GM12891 (cell line): Measurements from ENCODE around the gene GRK6.
A peak's percentile ranks its signal among the peaks of the same experiment; 100 is the strongest.

ENCODE experiments used
- DNase-seq: peaks from one replicate; pipeline ENCODE4 v3.0.0; 2011; ENCODE audit warnings: low spot score; ENCODE audit not compliant: insufficient read length
- FAIRE-seq: peaks from 2 replicates; lab custom pipeline; 2011; peaks lifted over from hg19 to GRCh38; lab: Jason Lieb, UNC
- PAX5 ChIP-seq: IDR thresholded peaks from 2 replicates; pipeline ENCODE4 v1.6.1; 2011; ENCODE audit warnings: low read length, moderate library complexity, mild to moderate bottlenecking; ENCODE audit not compliant: insufficient read depth, severe bottlenecking
- POLR2A ChIP-seq: IDR thresholded peaks from 2 replicates; pipeline ENCODE4 v1.6.1; 2011; ENCODE audit warnings: low read depth, low read length, control low read depth
- POLR2AphosphoS5 ChIP-seq: IDR thresholded peaks from 2 replicates; pipeline ENCODE4 v1.6.1; 2011; ENCODE audit warnings: low read depth, low read length, control low read depth
- POU2F2 ChIP-seq: IDR thresholded peaks from 2 replicates; pipeline ENCODE4 v1.6.1; 2011; ENCODE audit warnings: low read depth, mild to moderate bottlenecking, control low read depth, low read length, moderate library complexity
- SPI1 ChIP-seq: IDR thresholded peaks from 2 replicates; pipeline ENCODE4 v1.6.1; 2011; ENCODE audit warnings: low read depth, low read length, control low read depth
- TAF1 ChIP-seq: IDR thresholded peaks from 2 replicates; pipeline ENCODE4 v1.6.1; 2011; ENCODE audit warnings: low read depth, low read length, control low read depth

GRK6 gene

DNA sequence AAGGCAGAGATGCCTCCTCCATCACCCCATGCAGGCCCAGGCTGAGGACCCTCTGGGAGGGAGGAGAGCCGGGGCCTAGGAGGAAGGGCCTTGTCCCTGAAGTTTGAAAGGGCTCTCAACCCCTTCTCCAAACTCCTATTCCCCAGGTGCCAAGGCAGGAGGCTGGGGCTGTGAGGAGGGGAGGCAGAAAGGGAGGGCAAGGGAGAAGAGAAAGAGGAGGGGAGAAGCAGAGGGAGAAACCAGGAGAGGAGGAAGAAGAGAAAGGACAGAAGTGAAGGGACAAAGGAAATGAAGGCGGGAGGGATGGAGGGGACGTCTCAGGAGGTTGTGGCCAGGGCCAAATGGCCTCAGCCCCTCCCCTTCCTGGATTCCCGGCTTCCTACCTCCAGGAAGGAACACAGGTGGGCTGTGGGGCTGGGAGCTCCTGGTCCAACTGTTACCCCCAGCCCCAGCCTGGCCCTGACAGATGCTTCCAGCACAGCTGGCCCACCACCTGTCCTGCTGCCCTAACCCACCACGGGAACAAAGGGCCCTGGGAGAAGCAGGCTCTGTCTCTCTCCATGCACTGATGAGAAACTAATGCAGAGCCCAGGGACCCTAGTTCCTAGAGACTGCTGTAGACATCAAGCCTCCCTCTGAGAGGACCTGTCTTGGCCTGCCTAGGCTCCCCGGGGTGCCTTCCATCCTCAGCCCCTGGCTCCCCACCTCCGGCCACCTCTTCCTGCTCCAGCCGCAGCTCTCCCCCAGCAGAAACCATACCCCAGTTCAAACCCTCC lies 43.5 kb downstream of the GRK6 start:
- no peak for TF ChIP-seq POLR2A
- no peak for TF ChIP-seq POU2F2
- no peak for TF ChIP-seq SPI1
- TF ChIP-seq TAF1 = no peak
- no peak for TF ChIP-seq PAX5
- no peak for TF ChIP-seq POLR2AphosphoS5
- DNase-seq (no peak), FAIRE-seq (no peak)

DNA sequence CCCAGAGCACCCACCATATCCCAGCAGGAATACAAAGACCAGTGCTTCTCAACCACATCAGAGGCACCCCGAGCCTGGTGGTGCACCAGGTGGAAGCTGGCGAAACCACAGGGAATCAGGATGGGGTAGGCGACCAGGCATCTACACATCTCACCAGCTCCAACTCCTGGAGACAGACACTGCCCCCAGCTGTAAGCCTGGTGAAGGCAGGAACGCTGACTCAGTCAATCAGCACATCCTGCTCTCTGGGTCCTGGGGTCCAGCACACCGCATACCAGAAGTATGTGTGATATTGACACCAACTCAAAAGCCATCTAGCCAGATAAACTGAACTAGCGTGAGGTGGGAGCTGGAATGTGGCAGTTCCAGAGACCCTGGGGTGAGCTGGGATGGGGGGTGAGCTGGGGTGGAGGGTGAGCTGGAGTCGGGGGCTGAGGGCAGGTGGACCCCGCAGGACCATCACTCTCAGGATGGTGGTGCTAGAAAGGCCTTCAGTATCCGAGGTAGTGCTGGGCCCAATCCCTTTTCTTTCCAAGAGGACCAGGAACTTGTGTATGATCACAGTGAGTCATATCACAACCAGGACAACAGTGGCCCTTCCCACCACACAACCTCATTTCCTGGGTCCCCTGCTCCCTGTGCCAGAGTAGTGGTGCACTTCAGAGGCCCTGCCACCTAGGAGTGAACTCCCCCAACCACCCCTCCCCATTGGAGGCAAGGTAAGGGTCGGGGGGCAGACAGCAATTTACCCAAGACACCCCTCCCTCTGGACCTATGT lies 44.5 kb downstream of the GRK6 start:
- FAIRE-seq = peak; percentile 70
- no peak for DNase-seq
- TF ChIP-seq POU2F2 = no peak
- no peak for TF ChIP-seq POLR2A
- TF ChIP-seq TAF1 = no peak
- no peak for TF ChIP-seq PAX5
- TF ChIP-seq POLR2AphosphoS5 = no peak
- no peak for TF ChIP-seq SPI1

DNA sequence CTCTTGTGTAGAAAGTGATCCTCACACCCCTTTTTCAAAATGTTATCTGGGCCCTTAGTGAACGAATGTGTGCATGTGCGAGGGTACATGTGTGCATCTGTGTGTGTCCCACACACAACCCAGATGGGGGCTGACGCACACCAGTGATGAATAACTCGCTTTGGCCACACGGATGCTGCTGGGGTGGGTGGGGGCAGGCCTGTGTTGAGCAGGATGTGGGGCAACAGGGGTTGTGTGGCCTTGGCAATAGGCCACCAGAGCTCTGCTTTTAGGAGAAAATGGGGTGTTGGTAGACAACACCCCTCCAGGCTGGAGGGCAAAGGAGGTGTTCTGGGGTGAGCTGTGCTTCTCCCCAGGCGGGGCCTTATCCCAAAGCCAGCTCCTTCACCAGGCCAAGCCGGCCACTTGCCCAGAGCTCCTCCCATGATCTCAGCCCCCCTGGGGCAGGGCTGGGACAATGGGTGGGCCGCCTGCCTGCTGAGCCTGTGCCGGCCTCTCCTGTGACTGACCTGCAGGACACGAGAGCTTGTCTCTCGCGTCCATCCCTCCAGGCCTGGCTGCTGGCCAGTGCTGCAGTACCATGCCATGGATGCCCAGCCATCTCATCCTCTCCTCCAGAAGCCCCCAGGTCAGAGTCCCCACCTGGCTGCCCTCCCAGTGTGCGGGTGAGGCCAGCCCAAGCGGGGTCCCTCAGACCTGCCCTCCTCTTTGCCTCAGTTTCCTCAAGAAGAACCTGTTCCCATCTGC lies 45.3 kb downstream of the GRK6 start:
- FAIRE-seq = peak; percentile 47
- DNase-seq = no peak
- TF ChIP-seq PAX5 (no peak), POLR2AphosphoS5 (no peak), POLR2A (no peak), TAF1 (no peak), POU2F2 (no peak), SPI1 (no peak)

DNA sequence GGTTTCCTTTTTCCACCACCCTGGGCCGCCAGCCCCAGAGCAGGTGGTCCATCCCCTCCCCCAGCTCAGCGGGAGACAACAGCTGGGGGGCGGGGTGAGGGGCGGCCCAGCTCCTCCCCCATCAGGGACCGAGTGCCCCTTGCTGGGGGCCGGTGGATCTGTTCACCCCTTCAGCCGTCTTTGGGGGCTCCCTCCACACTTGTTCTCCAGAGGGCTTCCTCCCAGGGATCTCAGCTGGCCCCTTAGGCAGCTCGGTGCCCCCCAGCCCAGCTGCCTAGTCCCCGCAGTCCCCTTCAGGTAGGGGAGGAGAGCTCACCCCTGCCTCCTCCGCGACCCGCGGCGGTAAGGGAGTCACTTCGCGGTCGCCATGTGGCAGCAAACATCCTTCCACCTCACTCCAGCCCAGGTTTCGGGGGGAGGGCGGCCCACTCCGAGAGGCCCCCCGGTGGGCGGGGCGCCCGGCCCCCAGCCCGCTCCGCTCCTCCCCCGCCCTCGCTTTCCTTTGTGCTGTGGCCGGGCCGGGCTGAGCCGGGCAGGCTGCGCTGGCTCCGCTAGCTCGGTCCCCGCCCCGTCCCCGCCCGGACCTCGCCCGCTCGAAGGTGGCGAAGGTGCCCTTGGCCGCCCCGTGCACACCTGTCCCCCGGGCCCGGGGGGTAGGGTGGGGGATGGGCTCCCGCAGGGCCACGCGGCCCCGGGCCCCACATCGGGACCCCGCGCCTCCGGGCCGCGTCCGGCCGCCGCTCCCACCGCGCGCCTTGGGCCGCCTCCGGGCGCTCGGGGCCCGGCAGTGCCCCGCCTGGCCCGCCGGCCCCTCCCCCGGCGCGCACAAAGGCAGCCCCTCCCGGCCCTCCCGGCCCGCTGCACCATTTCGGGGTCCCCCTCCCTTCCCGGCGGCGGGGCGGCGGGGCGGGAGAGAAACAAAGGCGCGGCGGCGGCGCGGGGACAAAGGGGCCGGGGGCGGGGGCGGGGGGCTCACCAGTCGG lies 46.3 kb downstream of the GRK6 start:
- DNase-seq = peak; percentile 91
- TF ChIP-seq SPI1 (no peak), POLR2A (peak; percentile 61; the same call in 1 of the 2 replicates), POLR2AphosphoS5 (no peak), POU2F2 (0 out of 2 replicates have a peak, but pooled peaks have one; percentile 22), PAX5 (no peak), TAF1 (no peak)
- peak; percentile 94 for FAIRE-seq

DNA sequence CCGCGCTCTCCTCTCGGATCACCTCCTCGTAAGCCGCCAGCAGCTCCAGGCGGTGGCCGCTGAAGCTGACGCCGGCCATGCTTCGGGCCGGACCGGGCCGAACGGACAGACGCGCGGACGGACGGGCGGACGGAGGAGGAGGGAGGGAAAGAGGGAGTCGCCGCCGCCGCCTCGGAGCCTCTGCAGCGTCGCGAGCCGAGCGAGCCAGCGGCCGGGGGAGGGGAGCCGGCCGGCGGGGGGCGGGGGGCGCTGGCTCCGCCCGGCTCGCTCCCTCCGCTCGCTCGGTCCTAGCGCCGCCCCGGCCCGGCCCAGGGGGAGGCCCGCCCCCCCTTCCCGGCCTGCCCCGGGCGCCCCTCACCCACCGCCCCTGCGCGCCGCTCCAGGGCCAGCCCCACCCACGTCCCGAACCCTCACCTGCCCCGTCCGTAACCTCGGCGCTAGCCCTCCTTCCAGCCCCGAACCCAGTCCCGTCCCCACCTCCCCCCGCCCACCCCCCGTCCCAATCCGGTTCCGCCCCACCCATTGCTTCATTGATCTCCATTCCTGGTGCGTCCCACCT lies 47.0 kb downstream of the GRK6 start, which contains the start of gene DBN1:
Gene DBN1, minus strand, starts transcription at position 192 of the 559 bp plus-strand sequence. Its CDS starts 113 bp downstream, at position 79.
- DNase-seq (peak; percentile 95), FAIRE-seq (peak; percentile 76)
- TF ChIP-seq TAF1 = no peak

DNA sequence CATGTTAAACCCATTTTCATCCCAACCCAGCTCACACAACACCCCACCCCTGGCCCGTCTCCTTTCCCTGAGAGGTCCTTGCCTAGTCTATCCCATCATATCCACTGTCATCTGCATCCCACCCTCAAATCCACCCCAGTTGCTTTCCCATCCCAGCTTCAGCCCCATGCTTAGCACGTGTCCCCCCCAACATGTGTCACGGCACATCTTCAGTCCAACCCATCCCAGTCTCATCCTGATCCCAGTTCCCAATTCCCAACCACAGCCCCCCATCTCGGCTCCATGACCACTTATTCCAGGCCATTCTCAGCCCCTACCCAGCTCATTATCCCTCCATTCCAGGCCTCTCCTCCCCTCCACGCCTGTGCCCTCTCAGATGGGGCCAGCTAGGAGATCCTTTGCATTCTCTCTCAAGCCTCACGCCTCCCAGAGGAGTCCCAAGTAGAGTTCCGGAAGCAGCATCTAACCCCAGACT lies 47.6 kb downstream of the GRK6 start:
- TF ChIP-seq POU2F2 (no peak), SPI1 (no peak), POLR2A (no peak), TAF1 (no peak), PAX5 (no peak), POLR2AphosphoS5 (no peak)
- DNase-seq = no peak
- no peak for FAIRE-seq

DNA sequence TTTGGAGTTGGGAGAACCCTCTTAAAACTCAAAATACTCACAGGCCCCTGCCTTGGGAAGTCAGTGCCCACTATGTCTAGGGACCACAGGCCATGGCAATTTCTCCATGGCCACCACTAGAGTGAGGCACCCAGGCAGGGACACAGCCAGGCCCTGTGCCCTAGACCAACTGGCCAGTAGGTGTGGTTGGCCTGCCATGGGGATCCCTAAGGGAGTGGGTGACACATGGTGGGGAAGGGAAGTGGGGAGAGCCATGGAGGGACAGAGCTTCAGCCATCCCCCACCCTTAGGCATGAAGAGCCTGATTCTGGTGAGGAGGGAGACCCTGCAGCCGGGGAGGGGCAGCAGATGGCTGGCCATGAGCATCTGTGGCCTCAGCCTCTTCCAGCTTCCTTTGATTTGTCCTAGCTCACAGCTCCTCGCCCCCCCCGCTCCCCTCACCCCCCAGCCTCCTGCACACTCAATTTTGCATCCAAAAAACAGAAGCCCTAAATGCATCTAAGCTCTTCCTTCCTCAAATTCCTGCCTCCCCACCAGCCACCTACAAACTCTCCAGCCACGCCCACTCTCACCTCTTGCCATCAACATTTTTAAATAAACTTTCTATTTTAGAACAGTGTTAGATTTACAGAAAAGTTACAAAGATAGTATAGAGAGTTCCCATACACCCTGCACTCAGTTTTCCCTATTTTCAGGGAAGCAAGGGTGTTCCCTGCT lies 48.5 kb downstream of the GRK6 start:
- DNase-seq (no peak), FAIRE-seq (no peak)
- TF ChIP-seq POU2F2 (no peak), PAX5 (no peak), SPI1 (no peak), TAF1 (no peak), POLR2AphosphoS5 (no peak), POLR2A (no peak)

DNA sequence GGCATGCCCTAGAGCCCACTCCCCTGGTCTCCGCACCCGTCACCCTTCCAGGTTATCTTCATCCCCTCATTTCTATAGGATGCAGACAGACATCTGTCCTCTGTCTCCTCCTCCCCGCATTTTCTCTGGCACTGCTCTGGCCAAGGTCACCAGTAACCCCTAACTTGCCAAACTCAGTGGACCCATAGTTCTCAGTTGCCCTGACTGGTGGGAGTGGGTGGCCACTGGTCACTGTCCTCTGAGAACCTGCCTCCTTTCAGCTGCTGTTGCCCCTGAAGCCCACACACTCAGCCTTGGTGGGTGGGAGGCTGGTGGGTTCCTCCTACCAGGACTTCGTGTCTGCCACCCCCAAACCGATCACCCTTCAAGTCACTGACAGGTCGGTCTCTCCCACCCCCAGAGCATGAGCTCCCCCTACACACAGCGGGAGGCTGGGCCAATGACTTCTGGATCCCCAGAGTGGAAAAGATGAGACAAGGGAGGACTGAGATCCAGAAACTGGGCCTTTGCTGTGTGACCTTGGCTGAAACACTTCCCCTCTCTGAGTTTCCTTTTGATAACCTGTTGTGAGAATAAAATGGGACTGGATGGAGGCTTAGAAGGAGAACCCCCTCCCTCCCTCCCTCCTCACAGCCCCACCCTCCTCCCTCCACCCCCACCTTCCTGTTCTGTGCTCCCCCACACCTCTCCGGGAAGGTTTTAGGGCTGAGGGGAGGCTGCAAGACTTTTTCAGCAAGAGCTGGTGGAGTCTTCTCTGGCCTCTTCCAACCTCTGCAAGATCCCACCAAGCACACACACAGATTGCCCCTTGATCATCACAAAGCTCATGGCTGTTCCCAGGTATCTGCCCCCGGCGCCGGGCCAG lies 49.3 kb downstream of the GRK6 start:
- no peak for DNase-seq
- TF ChIP-seq PAX5 = no peak
- TF ChIP-seq POU2F2 = no peak
- no peak for TF ChIP-seq POLR2AphosphoS5
- no peak for TF ChIP-seq POLR2A
- no peak for TF ChIP-seq SPI1
- TF ChIP-seq TAF1 = no peak
- FAIRE-seq = no peak
